ENCODE measurements around the gene COL16A1. TPM values are rescaled to one million over a fixed set of nuclear protein-coding genes. Genes with fewer than 3 reads are reported as not detected.

The COL16A1 gene
- total and polyA plus RNA-seq, 2 of the 13 experiments (the other 11 are each of a cell fraction or from before 2014, with no cell fraction given) = 4.3 to 12.2 TPM

GRCh38 chr1:31633117-31633516, 70.7 kb downstream of the COL16A1 start (continued):
- no peak for TF ChIP-seq ZNF784 (CRISPR knock-in tag; IDR thresholded peaks at IDR 0.05; ENCODE audit: borderline replicate concordance)
- no peak for TF ChIP-seq LCORL (IDR thresholded peaks at IDR 0.05)
- no peak for TF ChIP-seq LCORL (CRISPR knock-in tag; IDR thresholded peaks at IDR 0.05)
- TF ChIP-seq SMC3 (IDR thresholded peaks at IDR 0.05; ENCODE audit: low read length) = peak; percentile 8; the same call in 1 of the 2 replicates
- TF ChIP-seq ZNF547 (CRISPR knock-in tag; IDR thresholded peaks at IDR 0.05) = no peak
- TF ChIP-seq STAG1 (CRISPR knock-in tag; IDR thresholded peaks at IDR 0.05) = peak; percentile 19; the same call in 1 of the 2 replicates
- no peak for TF ChIP-seq RFXAP (CRISPR knock-in tag; IDR thresholded peaks at IDR 0.05; ENCODE audit: borderline replicate concordance)
- TF ChIP-seq ZZZ3 (CRISPR knock-in tag; IDR thresholded peaks at IDR 0.05; ENCODE audit: borderline replicate concordance) = no peak
- TF ChIP-seq ZFP41 (CRISPR knock-in tag; IDR thresholded peaks at IDR 0.05; ENCODE audit: borderline replicate concordance) = no peak
- TF ChIP-seq CTCF (CRISPR knock-in tag; IDR thresholded peaks at IDR 0.05) = peak; percentile 72
- TF ChIP-seq ZNF160 (CRISPR knock-in tag; IDR thresholded peaks at IDR 0.05) = no peak

- in situ Hi-C loops (cut with HindIII; ENCODE audit: extremely low pct_ligation_motif_present, low pct_unique_long_range_greater_than_20kb) = no loop called here
- no peak overlapping the region for H3K9ac ChIP-seq (ENCODE audit: insufficient read depth, low read depth, low read length)
- H4K20me1 ChIP-seq (ENCODE audit: insufficient read depth, low read length) = no peaks in the 10 kb centered on the region
- H3K27me3 ChIP-seq (ENCODE audit: control insufficient read depth in 1 of 2, insufficient read depth in 2 of 2, low read length in 2 of 2) = no peaks in the 10 kb centered on the region
- H3K4me3 ChIP-seq (replicated peaks in 1 of 3; ENCODE audit: insufficient read depth in 1 of 3, low read depth in 2 of 3, low read length in 3 of 3) = no peak overlapping the region
- DNase-seq (ENCODE audit: low spot score) (no peak), ATAC-seq (no peak), FAIRE-seq (no peak)
- H3K27ac ChIP-seq (ENCODE audit: extremely low read length, insufficient read depth, low read length) = no peak overlapping the region
- H3K4me1 ChIP-seq (ENCODE audit: insufficient read depth, low read length) = no peaks in the 10 kb centered on the region
- no peak overlapping the region for H3K4me2 ChIP-seq (ENCODE audit: low read depth, low read length)
- ChIA-PET POLR2A (interaction anchor here (1.0 kb wide), 1 partner anchor 12 kb away, joined by 3 read pairs; the partner anchor contains the start of gene PEF1), CTCF (ENCODE audit: low intra/inter-chr PET ratio, low total read pairs) (interaction anchor here (1.1 kb wide), 1 partner anchor 69 kb away, joined by 3 read pairs; no protein-coding TSS in a partner anchor)
- no peak overlapping the region for H2AFZ ChIP-seq (ENCODE audit: low read length)
- 95% methylated on average over 3 of the region's 3 CpGs for WGBS (ENCODE audit: low lambda C conversion rate)
- BruUV-seq (replicated peaks) = no TSS peak
- peaks cover 17% of the 10 kb centered on the region for H3K79me2 ChIP-seq (ENCODE audit: insufficient read depth, low read length)
- H3K36me3 ChIP-seq (replicated peaks in 1 of 2; ENCODE audit: control insufficient read depth in 1 of 2, insufficient read depth in 2 of 2, low read length in 2 of 2) = peaks cover 30 to 59% of the 10 kb centered on the region in 2 experiments
- no peaks in the 10 kb centered on the region for H3K9me3 ChIP-seq (ENCODE audit: low read length)
- intact Hi-C loops (cut with micrococcal nuclease; ENCODE audit: unreplicated experiment) = no loop called here
- TF ChIP-seq USF2 (IDR thresholded peaks at IDR 0.05; ENCODE audit: low read depth, low read length) = no peak
- no peak for TF ChIP-seq USF2 (CRISPR knock-in tag; IDR thresholded peaks at IDR 0.05; ENCODE audit: borderline replicate concordance)
- TF ChIP-seq ZNF770 (CRISPR knock-in tag; IDR thresholded peaks at IDR 0.05) = no peak
- TF ChIP-seq GTF3A (CRISPR knock-in tag; conservative IDR thresholded peaks at IDR 0.05) = no peak
- TF ChIP-seq REXO4 (CRISPR knock-in tag; IDR thresholded peaks at IDR 0.05; ENCODE audit: borderline replicate concordance) = no peak
- TF ChIP-seq GABPB1 (CRISPR knock-in tag; IDR thresholded peaks at IDR 0.05) = no peak
- no peak for TF ChIP-seq ZNF253 (CRISPR knock-in tag; IDR thresholded peaks at IDR 0.05; ENCODE audit: borderline replicate concordance)
- no peak for TF ChIP-seq MTA3 (CRISPR knock-in tag; IDR thresholded peaks at IDR 0.05)
Observed at GRCh38 chr1:31632649-31633048, 71.2 kb downstream of the COL16A1 start.
